HL-60 (cell line): ENCODE results near the gene NLRX1.

Source experiments
- CTCF ChIP-seq: IDR thresholded peaks from one replicate; pipeline ENCODE4 v1.5.1; 2011; ENCODE audit warnings: low read length, control low read depth, inconsistent platforms; ENCODE audit not compliant: insufficient read depth
- POLR2AphosphoS5 ChIP-seq: IDR thresholded peaks from 2 replicates; pipeline ENCODE4 v1.6.1; 2012; ENCODE audit warnings: low read depth
- REST ChIP-seq: IDR thresholded peaks from 2 replicates; pipeline ENCODE4 v1.6.1; 2012; ENCODE audit warnings: low read depth; ENCODE audit not compliant: insufficient replicate concordance
- SPI1 ChIP-seq: IDR thresholded peaks from 2 replicates; pipeline ENCODE4 v1.6.1; 2012; ENCODE audit warnings: low read depth, mild to moderate bottlenecking, borderline replicate concordance

DNA sequence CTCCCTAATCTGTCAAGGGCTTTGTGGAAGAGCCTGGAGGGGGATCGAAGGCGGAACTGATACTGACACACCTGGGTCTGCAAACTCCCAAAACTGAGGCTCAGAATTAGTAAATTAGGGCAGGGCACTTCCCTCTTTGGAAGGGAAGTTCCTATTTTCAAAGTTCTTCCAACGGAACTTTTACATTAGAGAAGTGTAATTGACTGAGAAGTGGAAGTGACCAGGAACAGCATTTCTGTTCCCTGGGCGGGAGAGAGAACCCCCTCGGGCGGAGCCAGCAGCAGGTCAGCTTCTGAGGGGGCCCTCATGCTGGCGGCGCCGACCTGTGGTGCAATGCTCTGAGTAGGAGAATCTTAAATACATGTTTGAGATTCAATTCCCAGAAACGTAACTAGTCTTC, 36.6 kb downstream of the NLRX1 start:
- peak; percentile 97 for TF ChIP-seq SPI1
- no peak for TF ChIP-seq CTCF
- no peak for TF ChIP-seq POLR2AphosphoS5
- no peak for TF ChIP-seq REST
